Cardiac fibroblast (primary cell): Measurements from ENCODE around the gene GABRD.
A peak's percentile ranks its signal among the peaks of the same experiment; 100 is the strongest.

ENCODE experiments used
- DNase-seq, 2 donors: peaks; one replicate each; pipeline versions ENCODE4 v3.0.0 to v3.0.0-alpha.2; 2010; ENCODE audit warnings: low read depth in 2 of 2
- H3K4me3 ChIP-seq, 2 donors: replicated peaks in 1 of 2; 1 replicate in 1 of 2; 2 replicates in 1 of 2; pipeline ENCODE4 v1.5.1; 2011; ENCODE audit warnings: low read depth in 2 of 2, low read length in 2 of 2, mild to moderate bottlenecking in 2 of 2, moderate library complexity in 1 of 2
- CTCF ChIP-seq: IDR thresholded peaks from one replicate; pipeline ENCODE4 v1.5.1; 2011; ENCODE audit warnings: low read depth, mild to moderate bottlenecking, low read length, inconsistent platforms

The GABRD gene

GRCh38 chr1:1986451-1987141, 32.5 kb upstream of the GABRD start:
- no peak for TF ChIP-seq CTCF
- no peak overlapping the region for H3K4me3 ChIP-seq
- no peak for DNase-seq

- no peak for DNase-seq
- no peak for TF ChIP-seq CTCF
- no peak overlapping the region for H3K4me3 ChIP-seq
Measured at GRCh38 chr1:1987142-1987510, 32.0 kb upstream of the GABRD start.

- no peak for DNase-seq
- no peak overlapping the region for H3K4me3 ChIP-seq
- TF ChIP-seq CTCF = no peak
Measured at GRCh38 chr1:1988061-1988945, 30.8 kb upstream of the GABRD start.

GRCh38 chr1:1989102-1989542, 30.0 kb upstream of the GABRD start:
- TF ChIP-seq CTCF = no peak
- H3K4me3 ChIP-seq = no peak overlapping the region
- DNase-seq = peak; percentile 42 to 57

GRCh38 chr1:1989789-1990188, 29.4 kb upstream of the GABRD start:
- peak; percentile 17 to 57 for DNase-seq
- H3K4me3 ChIP-seq = no peak overlapping the region
- no peak for TF ChIP-seq CTCF

GRCh38 chr1:1990222-1990621, 28.9 kb upstream of the GABRD start:
- no peak for TF ChIP-seq CTCF
- DNase-seq = peak in 1 of 2 donors; percentile 71
- H3K4me3 ChIP-seq = no peak overlapping the region
